Smooth muscle cell (in vitro differentiated cells): ENCODE measurements around the gene B4GALT5. TPM values are rescaled to one million over a fixed set of nuclear protein-coding genes. Genes with fewer than 3 reads are reported as not detected.
"Not testable (repeated sequence)": the region's sequence is repeated elsewhere in the genome, so short reads cannot be mapped to it uniquely, and the experiment has no call there.

Experiments used
- DNase-seq: peaks from one replicate; lab custom pipeline; 2025; ENCODE audit not compliant: unreplicated experiment; lab: John Stamatoyannopoulos, UW
- H2AFZ ChIP-seq: fragments of 200-600 bp; sonication (generic); 2 replicates; pipeline ENCODE4 v1.6.0; 2016; ENCODE audit warnings: antibody characterized with exemption, low read depth, mild to moderate bottlenecking
- H3F3A ChIP-seq: fragments of 200-600 bp; sonication (generic); 2 replicates; pipeline ENCODE4 v1.6.0; 2017; ENCODE audit warnings: antibody characterized with exemption, low read depth
- H3K27ac ChIP-seq: fragments of 200-600 bp; sonication (generic); 2 replicates; pipeline ENCODE4 v1.5.1; 2016; ENCODE audit warnings: low read depth, mild to moderate bottlenecking
- H3K27me3 ChIP-seq: fragments of 200-600 bp; sonication (generic); 2 replicates; pipeline ENCODE4 v1.6.1; 2016; ENCODE audit warnings: low read depth, mild to moderate bottlenecking
- H3K36me3 ChIP-seq: fragments of 200-600 bp; sonication (generic); 2 replicates; pipeline ENCODE4 v1.5.1; 2016; ENCODE audit warnings: low read depth
- H3K4me1 ChIP-seq: fragments of 200-600 bp; sonication (generic); 2 replicates; pipeline ENCODE4 v1.5.1; 2016; ENCODE audit warnings: low read depth
- H3K4me2 ChIP-seq: fragments of 200-600 bp; sonication (generic); 2 replicates; pipeline ENCODE4 v1.6.0; 2016; ENCODE audit warnings: mild to moderate bottlenecking
- H3K4me3 ChIP-seq: fragments of 200-600 bp; sonication (generic); 2 replicates; pipeline ENCODE4 v1.5.1; 2016; ENCODE audit warnings: mild to moderate bottlenecking
- H3K79me2 ChIP-seq: fragments of 200-600 bp; sonication (generic); 2 replicates; pipeline ENCODE4 v1.6.0; 2016; ENCODE audit warnings: low read depth, mild to moderate bottlenecking
- H3K9ac ChIP-seq: fragments of 200-600 bp; sonication (generic); 2 replicates; pipeline ENCODE4 v1.6.0; 2016; ENCODE audit warnings: low read depth
- H3K9me3 ChIP-seq: fragments of 200-600 bp; sonication (generic); replicated peaks from 2 replicates; pipeline ENCODE4 v1.5.1; 2016; ENCODE audit warnings: low read depth
- H4K20me1 ChIP-seq: fragments of 200-600 bp; sonication (generic); 2 replicates; pipeline ENCODE4 v1.6.0; 2016; ENCODE audit warnings: low read depth
- WGBS: methylation state at CpG from one replicate; pipeline ENCODE4 v1.1.7; 2016; ENCODE audit warnings: low lambda C conversion rate; 5-methylcytosine and 5-hydroxymethylcytosine counted together
- polyA plus RNA-seq: library from polyadenylated mRNA; unstranded; fragments of >200 nt; fragmentation: Nextera tagmentation; extraction: Ambion mirVana; gene quantifications from 2 replicates; pipeline ENCODE4 v1.2.1, GENCODE V29; 2016
- total RNA-seq: library from RNA; depleted of rRNA; stranded (reverse); fragments of >200 nt; gene quantifications from 2 replicates; pipeline ENCODE4 v1.2.3, GENCODE V29; 2014
- TF ChIP-seq, protein P1 (sequence below): fragments of 200-600 bp; sonication (generic); IDR thresholded peaks from 2 replicates; pipeline ENCODE4 v1.5.1; 2017; ENCODE audit warnings: borderline replicate concordance, mild to moderate bottlenecking, antibody characterized with exemption; ENCODE audit not compliant: insufficient read depth, poor library complexity, severe bottlenecking

The B4GALT5 gene, protein sequence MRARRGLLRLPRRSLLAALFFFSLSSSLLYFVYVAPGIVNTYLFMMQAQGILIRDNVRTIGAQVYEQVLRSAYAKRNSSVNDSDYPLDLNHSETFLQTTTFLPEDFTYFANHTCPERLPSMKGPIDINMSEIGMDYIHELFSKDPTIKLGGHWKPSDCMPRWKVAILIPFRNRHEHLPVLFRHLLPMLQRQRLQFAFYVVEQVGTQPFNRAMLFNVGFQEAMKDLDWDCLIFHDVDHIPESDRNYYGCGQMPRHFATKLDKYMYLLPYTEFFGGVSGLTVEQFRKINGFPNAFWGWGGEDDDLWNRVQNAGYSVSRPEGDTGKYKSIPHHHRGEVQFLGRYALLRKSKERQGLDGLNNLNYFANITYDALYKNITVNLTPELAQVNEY
- total RNA-seq (25.6 and 26.0 TPM in 2 replicates), polyA plus RNA-seq (8.2 and 12.0 TPM in 2 replicates)

DNA sequence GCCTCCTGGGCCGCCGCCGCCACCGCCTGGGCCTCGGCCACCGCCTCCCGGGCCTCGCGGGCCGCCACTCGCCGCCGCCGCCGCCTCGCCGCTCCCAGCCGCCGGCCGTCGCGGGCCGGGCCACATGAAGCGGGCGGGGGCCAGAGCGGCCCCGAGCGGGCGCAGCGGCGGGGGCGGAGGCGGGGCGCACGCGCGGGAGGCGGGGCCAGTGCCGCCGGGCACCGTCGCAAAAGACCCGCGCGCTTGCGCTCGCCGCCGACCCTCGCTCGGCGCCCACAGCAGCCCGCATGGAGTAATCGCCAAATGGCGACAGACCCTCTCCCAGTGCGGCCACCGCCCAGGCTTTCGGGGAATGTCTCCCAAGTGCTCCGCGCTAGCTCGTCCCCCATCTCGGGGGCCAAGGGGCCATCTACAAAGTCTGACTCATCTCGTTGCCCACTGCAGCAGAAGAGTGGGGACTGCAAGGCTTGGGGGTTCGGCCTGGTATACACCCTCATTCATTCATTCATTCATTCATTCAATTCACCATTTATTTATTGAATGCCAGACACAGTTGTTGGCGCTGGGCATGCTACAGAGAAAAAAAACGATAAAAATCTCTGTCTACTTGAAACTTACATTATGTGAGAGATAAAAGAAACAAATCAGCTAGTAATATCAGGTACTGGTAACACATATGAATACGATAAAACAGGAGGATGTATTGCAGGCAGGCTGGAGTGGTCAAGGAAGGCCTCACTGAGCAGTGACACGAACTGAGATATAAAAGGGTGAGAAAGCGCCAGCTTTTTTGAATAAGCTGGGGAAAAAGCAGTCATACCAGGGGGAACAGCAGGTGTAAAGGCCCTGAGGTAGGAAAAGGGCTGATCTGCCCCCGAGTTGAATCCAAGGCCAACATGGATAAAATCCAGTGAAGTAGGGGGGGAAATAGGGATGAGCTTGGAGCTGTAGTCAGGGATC, at the start of gene B4GALT5:
Gene B4GALT5 (minus strand): TSS at position 126 of the 960 bp plus-strand sequence. CDS start 188 bp downstream, outside the sequence.
- H3K36me3 ChIP-seq, result no peaks in the 10 kb centered on the region
- TF ChIP-seq, protein P1, sequence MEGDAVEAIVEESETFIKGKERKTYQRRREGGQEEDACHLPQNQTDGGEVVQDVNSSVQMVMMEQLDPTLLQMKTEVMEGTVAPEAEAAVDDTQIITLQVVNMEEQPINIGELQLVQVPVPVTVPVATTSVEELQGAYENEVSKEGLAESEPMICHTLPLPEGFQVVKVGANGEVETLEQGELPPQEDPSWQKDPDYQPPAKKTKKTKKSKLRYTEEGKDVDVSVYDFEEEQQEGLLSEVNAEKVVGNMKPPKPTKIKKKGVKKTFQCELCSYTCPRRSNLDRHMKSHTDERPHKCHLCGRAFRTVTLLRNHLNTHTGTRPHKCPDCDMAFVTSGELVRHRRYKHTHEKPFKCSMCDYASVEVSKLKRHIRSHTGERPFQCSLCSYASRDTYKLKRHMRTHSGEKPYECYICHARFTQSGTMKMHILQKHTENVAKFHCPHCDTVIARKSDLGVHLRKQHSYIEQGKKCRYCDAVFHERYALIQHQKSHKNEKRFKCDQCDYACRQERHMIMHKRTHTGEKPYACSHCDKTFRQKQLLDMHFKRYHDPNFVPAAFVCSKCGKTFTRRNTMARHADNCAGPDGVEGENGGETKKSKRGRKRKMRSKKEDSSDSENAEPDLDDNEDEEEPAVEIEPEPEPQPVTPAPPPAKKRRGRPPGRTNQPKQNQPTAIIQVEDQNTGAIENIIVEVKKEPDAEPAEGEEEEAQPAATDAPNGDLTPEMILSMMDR, result no peak
- H3K79me2 ChIP-seq, result peaks cover 48% of the 10 kb centered on the region

DNA sequence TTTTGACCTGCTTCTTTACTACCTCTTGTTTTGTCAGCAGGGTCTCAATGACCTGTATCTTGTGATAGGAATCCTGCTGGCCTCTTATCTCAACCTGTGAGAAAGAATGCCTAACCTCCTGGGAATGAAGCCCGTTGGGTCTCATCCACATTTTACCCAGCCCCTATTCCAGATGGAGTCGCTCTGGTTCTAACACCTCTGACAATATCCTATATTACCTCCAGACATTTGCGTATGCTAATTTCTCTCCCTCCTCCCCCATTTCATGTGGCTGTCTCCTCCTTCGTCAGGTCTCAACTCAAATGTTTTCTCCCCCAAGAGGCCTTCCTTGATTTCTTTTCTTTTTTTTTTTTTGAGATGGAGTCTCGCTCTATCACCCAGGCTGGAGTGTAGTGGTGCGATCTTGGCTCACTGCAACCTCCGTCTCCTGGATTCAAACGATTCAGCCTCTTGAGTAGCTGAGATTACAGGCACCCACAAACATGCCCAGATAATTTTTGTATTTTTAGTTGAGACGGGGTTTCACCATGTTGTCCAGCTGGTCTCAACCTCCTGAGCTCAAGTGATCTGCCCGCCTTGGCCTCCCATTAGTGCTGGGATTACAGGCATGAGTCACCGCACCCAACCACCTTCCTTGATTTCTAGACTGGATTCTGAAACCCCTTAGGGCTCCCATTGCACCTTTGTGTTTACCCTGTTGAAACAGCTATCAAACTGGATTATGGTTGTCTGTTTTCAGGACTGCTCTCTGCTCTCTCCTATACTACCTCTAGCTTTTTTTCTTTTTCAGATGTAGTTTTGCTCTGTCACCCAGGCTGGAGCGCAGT, 49.5 kb upstream of the B4GALT5 start:
- no peaks in the 10 kb centered on the region for H3K9me3 ChIP-seq
- H3K36me3 ChIP-seq, result no peaks in the 10 kb centered on the region
- no peak overlapping the region for H2AFZ ChIP-seq
- no peak overlapping the region for H3K9ac ChIP-seq
- WGBS, result 53% methylated on average over 12 of the region's 12 CpGs
- H3K27ac ChIP-seq, result no peak overlapping the region
- peaks cover 19% of the 10 kb centered on the region for H3K4me1 ChIP-seq
- DNase-seq, result no peak
- H4K20me1 ChIP-seq, result no peaks in the 10 kb centered on the region
- H3K79me2 ChIP-seq, result no peaks in the 10 kb centered on the region
- H3K27me3 ChIP-seq, result no peaks in the 10 kb centered on the region
- TF ChIP-seq, protein P1, result no peak
- H3K4me3 ChIP-seq, result no peak overlapping the region
- H3F3A ChIP-seq, result no peaks in the 10 kb centered on the region
- no peak overlapping the region for H3K4me2 ChIP-seq

More for the DNA sequence above, at the start of gene B4GALT5:
- H3F3A ChIP-seq, result no peaks in the 10 kb centered on the region
- H3K4me2 ChIP-seq, result peak within 1 kb of the TSS; percentile 94
- peak within 1 kb of the TSS; percentile 84 for H3K4me3 ChIP-seq
- 11% methylated on average over 44 of the region's 70 CpGs for WGBS
- DNase-seq, result peak; percentile 28
- H3K9ac ChIP-seq, result peak within 1 kb of the TSS; percentile 86
- H3K4me1 ChIP-seq, result peaks cover 11% of the 10 kb centered on the region
- H3K27ac ChIP-seq, result peak within 1 kb of the TSS; percentile 53
- H3K9me3 ChIP-seq, result no peaks in the 10 kb centered on the region
- peak within 1 kb of the TSS; percentile 85 for H2AFZ ChIP-seq
- no peaks in the 10 kb centered on the region for H3K27me3 ChIP-seq
- H4K20me1 ChIP-seq, result peaks cover 36% of the 10 kb centered on the region

DNA sequence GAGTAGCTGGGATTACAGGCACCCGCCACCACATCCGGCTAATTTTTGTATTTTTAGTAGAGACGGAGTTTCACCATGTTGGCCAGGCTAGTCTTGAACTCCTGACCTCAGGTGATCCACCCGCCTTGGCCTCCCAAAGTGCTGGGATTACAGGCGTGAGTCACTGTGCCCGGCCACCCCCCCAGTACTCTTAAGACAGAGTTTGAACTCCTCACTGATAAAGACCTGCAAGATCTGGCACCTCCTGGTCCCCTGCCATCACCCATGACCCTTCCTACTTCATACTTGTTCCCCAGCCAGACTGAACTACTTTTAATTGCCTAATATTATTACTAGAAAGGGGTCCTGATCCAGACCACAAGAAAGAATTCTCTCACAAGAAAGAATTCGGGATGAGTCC, 48.2 kb upstream of the B4GALT5 start:
- not testable (repeated sequence) for H4K20me1 ChIP-seq, H3K79me2 ChIP-seq, DNase-seq, H3K27me3 ChIP-seq, H2AFZ ChIP-seq, H3K9ac ChIP-seq, H3K27ac ChIP-seq, H3K4me3 ChIP-seq, H3K4me2 ChIP-seq, H3K36me3 ChIP-seq, H3F3A ChIP-seq, H3K9me3 ChIP-seq
- 87% methylated on average over 7 of the region's 7 CpGs for WGBS
- peaks cover 15% of the 10 kb centered on the region for H3K4me1 ChIP-seq
